HG03442 (cell line): ENCODE data around the gene SDR42E1.

Source experiments
- ATAC-seq: cut with Tn5 transposase; IDR thresholded peaks from one replicate; pipeline ENCODE4 v1.9.1; 2021; ENCODE audit warnings: mild to moderate bottlenecking, moderate library complexity; ENCODE audit not compliant: unreplicated experiment

SDR42E1 gene, protein sequence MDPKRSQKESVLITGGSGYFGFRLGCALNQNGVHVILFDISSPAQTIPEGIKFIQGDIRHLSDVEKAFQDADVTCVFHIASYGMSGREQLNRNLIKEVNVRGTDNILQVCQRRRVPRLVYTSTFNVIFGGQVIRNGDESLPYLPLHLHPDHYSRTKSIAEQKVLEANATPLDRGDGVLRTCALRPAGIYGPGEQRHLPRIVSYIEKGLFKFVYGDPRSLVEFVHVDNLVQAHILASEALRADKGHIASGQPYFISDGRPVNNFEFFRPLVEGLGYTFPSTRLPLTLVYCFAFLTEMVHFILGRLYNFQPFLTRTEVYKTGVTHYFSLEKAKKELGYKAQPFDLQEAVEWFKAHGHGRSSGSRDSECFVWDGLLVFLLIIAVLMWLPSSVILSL

DNA sequence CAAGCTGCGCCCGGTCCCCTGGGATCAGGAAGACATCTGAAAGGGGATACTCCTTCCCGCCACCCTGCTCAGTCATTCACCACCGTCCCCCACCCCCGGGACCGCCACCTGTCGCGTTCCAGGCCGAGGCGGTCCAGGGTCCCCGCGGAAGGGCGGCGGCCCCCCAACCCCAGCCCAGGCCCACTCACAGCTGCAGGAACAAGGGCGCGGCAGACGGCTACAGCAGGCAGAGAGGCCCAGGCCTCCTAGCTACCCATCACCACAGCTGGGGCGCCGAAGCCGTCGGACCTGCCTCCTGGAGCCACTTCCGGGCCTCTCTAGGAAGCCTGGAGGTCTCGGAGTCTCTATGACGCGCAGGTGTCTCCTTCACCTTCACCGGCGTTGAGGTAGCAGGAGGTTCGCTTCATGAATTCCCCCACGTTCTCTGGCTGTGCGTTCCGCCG lies at the start of gene SDR42E1:
Gene SDR42E1 (minus strand): TSS at position 272 of the 443 bp plus-strand sequence. CDS start 10,612 bp downstream, outside the sequence.
- ATAC-seq: peak; percentile 92

DNA sequence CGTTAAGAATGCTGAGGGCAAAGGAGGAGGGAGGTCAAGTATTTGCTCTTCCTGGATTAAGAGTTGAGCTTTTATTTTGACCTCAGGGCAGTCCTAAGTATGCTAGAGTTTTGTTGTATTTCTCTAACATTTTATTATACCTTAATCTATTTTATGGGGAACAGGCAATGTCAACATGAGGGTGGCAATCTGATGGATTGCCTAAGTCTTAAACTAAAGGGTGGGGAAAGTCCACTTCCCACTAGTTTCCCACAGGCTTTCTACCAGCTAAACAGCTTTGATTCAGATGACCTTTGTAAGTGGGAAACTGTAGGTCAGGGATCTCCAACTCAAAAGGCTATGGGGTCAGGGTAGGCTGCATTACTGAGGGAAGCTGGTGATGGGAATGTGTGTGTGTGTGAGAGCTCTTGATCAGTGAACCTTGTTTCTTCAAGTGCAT lies 48.7 kb upstream of the SDR42E1 start:
- ATAC-seq: no peak

DNA sequence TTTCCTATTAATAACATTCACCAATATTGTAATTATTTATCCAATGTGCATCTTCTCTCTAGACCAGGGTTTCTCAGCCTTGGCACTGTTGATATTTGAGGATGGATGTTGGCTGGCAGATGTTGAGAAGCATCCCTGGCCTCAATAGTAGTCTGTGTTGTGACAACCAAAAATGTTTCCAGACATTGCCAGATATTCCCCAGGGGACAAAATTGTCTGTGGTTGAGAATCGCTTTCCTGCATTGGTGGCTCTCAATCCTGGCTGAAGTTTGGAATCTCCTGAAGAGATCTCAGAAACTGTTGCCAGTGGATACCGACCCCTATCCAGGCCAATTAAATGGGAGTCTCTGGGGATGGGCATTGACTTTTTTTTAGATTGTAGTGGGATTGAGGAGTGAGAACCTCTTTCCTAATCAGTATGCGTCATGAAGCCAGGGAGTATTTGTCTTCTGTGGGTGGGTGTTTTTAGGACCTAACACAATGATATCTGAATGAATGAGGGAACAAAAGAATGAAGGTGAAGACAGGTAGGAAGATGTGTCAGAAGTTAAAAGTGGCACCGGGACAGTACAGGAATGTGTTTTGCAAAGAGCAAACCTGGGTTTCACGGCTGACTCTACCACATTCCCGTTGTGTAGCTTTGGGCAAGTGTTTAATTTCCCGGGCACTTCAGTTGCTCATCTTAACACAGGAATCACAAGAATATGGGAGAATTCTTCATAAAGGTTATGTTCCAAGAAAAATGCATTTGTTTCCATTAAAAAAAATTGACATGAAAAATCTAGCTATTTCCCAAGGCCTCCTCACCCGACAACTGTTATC lies 48.1 kb upstream of the SDR42E1 start:
- ATAC-seq: no peak

DNA sequence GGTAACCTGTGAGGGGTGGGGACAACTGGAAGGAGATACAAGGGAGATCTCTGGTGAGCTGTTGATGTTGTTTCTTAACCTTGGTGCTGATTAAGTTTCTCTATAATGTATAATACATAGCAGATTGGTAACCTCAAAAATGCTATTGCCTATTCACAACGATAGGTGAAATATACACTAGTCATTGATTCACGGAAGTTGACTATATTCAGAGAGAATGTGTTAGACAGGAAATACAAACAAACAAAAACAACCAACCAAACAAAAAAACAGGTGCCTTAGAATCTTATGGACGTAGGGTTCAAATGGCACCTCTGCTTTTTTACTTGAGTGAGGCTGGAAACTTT lies 45.3 kb upstream of the SDR42E1 start:
- ATAC-seq: no peak

DNA sequence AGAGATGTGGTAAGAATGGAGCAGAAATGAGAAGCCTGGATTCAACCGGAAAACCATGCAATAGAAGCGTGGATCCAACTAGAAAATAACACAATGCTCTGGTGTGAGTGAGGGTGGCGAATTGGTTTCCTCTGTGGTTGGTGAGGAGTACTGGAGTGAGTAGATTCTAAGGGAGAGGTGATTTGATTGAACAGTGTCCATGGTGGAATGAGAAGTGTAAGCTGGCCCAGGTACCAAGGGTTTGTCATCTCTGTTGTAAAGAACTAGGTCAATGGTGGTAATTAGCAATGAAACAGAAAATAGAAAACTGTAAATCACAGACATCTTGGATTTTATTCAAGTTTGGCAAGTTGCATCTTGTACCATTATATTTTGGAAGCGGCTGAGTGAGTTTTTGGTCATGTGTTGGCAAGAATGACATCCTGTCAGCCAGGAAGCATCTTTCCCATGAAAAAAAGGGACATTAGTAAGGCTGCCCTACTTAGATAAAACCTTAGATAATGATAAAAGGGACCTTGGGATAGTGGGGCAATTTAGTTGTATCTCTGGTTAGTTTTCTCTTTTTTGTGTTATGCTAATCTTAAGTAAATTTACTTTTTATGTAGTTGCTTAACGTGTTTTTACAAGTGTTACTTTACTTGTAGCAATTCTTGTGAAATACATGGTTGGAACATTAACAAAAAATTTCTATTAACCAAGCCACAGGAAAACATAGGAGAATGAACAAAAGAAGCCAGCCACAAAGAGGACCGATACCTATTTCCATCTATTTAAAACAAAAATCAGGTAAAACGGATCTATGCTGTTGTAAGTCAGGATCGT lies 44.7 kb upstream of the SDR42E1 start:
- ATAC-seq: no peak

DNA sequence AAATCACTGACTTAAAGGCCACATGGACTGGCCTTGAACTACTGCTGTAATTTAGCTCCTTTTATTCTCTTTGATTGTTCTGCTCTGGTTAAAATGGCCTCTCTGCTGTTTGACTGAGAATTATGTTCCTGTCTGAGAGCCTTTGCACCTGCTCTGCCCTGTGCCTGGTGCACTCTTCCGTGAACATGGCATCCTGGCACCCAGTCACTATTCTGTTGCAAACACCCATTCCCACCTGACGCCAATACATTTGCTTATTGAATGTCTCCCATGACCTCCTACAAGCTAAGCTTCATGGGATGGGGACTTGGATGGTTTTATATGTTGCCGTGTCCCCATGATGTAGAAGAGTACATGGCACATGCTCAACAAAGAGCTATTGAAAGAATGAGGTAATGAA lies 43.8 kb upstream of the SDR42E1 start:
- no peak for ATAC-seq

DNA sequence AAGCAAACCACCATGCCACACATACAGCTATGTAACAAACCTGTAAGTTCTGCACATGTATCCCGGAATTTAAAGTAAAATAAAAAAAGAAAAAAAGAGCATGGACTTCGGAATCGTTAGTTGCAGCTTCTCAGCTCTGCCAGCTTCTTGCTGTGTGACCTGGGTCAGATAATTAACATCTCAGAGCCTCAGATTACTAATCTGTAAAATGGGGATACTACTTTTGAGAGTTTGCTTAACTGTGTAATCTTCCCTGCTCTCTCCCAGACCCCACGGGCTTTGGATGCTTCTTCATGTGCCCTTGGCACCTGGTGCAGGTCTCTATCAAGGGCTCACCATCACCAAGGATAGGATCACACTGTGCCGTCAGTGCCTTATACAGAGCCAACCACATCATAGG lies 40.4 kb upstream of the SDR42E1 start:
- no peak for ATAC-seq

DNA sequence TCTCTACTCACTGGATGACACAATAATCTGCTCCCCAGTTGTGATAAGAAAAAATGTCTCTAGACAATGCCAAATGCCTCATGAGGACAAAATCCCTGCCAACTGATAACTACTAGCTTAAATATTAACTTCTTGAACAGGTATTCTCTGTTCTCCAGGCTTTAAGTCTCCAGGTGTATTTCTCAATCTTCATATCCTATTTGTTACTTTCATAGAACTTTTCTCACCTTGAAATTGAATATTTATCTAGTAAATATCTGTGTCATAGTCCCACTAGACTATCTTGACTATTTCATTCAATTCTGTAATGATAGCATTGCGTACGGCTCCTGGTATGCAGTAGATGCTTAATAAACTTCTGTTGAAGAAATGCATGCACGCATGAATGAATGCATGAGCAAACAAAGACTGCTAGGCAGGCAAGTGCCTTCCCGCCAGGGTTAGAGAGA lies 39.7 kb upstream of the SDR42E1 start:
- no peak for ATAC-seq

DNA sequence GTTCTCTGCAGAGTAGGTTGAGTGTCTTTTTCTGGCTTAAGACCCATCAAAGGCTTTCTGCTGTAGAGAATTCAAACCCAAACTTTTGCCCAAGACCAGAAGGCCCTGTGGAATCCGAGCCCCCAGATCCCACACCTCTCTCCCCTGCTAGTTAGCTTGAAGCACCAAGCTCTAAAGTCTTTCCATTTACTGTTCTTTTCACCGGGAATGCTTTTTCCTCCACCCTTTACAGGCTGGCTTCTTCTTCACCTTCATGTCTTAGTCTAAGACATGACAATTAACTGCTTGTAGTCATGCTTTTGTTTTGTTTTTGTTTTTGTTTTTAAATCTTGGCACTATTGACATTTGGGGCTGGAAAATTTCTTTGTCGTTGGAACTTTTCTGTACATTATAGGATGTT lies 39.2 kb upstream of the SDR42E1 start:
- ATAC-seq: no peak

DNA sequence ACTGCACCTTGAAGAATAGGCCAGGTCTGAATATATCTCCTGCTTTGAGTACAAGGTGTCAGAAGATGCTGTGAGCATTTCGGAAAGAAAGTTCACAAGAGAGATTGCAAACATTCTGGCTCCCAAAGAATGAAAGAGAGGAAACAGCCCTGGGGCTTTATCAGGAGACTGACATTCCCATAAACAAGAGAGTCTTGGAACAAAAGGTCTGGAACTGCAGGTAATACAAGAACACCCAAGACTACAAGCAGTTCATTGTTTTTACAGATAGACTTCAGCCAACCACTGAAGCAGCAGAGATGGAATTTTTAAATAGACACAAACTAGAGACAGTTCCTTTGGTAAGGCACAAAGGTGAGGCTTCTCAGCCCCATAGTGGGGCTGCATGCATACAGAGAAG lies 38.2 kb upstream of the SDR42E1 start:
- no peak for ATAC-seq

DNA sequence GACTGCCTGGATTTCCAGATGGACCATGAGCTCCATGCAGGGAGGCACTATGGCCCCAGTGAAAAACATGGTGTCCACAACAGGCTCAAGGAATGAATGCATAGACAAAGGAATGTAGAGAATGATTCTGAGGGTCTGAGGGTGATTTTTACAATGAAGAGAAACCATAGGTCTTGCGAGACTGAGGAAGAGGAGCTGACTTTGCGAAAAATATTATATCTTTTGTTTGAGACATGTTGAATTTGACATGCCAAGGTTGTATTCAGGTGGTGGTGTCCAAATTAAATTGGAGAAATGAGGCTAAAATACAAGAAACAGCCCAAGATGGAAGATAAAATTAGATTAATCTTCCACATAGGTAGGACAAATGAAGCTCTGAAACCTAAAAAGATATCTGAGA lies 36.5 kb upstream of the SDR42E1 start:
- no peak for ATAC-seq

DNA sequence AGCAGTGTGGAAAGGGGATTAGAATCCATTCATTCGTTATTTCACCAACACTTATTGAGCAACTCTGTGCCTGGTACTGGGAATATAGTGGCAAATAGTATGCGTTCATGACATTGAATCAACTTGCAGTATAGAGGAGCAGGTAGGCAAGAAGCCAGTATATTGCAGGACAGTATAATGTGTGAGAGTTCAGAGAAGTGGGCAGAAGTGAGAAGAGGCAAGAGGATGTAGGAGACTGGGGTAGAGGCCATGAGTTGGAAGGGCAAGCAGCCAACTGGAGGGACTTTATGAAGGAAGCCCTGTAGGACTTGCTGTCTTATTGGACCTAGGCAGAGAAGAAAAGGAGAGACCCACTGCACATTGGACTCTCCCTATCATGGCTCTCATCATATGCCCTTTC lies 36.1 kb upstream of the SDR42E1 start:
- ATAC-seq: no peak

DNA sequence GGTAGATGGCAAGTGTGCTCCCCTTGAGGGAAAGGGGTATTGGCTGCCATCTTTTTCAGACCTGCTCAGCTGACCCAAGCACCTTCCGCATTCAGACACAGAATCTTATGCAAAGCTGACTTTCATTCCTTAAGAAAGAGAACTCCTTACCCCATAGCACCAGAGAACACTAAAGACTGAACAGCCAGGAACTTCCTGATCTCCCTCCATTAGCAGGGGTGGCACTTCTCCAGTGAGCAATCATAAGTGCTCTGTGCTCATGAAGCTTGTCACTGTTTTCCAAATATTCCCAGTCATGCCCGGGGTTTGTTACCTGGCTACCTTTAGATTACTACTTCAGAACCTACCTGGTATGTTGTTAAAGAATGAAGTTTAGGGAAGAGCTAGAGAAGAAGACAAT lies 35.7 kb upstream of the SDR42E1 start:
- no peak for ATAC-seq

DNA sequence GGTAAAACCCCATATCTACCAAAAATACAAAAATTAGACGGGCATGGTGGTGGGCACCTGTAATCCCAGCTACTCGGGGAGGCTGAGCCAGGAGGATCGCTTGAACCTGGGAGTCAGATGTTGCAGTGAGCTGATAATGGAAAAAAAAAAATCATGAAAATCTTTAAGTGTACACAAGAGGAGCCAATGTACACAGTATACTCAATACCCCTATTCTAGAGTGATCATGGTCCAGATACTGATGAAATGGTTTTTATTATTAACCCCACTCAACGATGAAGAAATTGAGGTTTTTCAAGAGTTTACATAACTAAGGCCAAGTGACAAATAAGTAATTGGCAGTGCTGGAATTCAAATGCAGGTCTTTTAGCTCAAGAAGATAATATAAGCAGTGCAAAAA lies 35.3 kb upstream of the SDR42E1 start:
- no peak for ATAC-seq

DNA sequence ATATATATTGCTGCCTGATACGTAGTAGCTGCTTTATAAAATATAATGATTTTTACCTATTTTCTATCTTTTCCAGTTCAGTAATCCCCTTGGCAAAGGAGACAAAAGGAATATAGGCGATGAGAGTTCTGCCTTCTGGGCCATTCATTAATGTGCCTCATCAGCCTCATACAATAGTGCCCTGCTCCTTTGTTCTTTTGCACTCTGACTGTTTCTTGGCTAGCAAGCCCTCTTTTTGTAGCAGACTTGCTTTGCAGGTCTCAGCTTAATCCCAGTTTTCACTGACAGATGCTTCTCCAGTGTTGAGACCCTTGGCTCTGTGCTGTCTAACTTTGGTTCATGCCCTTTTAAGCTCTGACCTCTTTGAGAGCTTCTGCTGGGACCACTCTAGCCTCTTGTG lies 34.2 kb upstream of the SDR42E1 start:
- no peak for ATAC-seq

DNA sequence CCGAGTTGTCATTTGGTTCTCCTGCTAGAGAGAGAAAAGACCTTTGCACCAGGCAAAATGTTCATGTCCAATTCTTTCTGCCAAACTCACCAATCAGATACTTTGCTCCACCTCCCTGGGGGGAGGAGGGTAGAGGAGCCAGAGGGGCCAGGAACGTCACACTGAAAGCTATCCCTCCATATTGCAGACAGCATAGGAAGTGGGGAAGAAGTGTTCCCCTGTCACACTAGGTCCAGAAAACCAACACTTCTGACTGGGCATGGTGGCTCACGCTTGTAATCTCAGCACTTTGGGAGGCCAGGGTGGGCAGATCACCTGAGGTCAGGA lies 33.3 kb upstream of the SDR42E1 start:
- ATAC-seq: no peak

DNA sequence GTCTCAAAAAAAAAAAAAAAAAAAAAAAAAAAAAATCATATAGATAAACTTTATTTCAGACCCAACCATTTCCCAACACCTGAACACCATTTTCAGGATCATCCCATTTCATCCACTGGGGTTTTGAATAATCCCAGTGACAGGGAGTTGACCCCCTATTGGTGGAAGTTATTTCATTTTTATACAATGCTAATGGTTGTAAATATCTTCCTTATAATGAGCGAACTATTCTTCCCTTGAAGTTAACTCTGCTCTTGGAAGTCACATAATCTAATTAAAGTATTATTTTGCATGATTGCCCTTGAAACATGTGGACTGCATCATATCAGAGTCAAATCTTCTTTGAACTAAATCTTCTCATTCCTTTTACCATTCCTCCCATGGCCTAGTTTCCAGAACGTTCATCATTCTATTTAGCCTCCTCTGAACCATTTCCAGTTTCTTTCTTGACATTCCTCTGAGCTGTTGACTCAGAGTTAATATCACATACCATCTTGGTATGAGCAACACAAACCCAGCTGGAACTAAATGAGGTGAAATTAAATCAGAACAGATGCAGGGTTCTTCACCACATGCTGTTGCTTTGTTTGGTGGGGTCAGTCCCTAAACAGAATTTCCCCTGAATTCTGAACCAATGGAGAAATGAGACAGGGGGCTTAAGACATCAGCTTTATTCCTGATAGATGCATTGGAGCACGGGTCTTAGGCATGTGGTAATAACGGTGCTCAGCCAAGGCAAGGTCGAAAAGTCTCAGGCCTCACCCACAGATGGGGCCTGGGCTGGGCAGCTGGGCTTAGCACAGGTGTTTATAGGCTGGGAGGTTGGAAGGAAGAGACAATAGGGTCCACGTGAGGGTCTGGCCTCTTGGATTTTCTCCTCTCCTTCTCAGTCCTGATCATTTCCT lies 32.7 kb upstream of the SDR42E1 start:
- ATAC-seq: no peak

DNA sequence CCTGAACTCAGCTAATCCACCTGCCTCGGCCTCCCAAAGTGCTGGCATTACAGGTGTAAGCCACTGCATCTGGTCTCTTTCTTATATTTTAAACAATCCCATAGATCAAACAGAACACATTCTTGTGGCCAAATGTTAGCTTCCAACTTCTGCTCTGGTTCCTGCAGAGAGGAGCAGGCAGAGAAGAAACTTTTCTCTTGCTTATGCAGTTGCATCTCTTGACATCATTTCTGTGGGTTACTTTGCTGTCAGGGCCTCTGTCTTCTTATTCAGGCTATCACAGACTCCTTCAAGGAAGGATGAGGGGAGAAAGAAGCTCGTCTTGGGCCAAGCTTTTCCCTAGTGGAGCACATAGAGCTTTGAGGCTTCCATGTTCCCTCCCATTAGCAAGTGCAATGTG lies 31.6 kb upstream of the SDR42E1 start:
- no peak for ATAC-seq

DNA sequence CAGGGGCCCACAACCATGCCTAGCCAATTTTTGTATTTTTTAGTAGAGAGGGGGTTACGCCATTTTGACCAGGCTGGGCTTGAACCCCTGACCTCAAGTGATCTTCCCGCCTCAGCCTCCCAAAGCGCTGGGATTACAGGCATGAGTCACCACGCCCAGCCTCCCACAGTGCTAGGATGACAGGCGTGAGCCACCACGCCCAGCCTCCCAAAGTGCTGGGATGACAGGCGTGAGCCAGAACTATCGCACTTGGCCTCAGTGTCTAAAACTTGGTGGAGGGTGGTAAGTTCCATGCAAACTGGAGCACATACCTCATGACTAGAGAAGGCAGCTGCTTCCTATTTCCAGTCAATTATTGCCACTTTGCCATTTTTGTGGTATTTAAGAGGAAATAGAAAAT lies 30.9 kb upstream of the SDR42E1 start:
- ATAC-seq: no peak

DNA sequence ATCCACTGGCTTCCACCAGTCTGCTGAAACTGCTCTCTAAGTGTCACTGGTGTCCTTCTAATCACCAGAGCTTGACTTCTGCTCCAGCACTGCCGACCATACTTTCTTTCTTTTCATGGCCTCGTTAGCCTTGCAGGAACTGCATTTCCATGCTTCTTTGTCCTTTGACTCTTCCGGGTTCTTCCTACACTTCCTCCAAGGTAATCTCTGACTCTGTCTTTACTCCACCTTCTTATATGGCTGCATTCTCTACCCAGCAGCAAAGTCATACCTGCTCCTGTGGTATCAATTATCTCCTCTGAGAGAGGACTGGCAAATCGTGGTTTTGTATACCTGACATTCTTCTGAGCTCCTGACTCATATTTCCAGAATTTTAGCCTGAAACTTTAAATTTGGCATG lies 30.3 kb upstream of the SDR42E1 start:
- ATAC-seq: no peak
